ENCODE measurements around the gene FOXJ3. TPM values are rescaled to one million over a fixed set of nuclear protein-coding genes. Genes with fewer than 3 reads are reported as not detected.

The FOXJ3 gene
- total RNA-seq, 1 experiment from 2014 or later: 42.2 TPM

DNA sequence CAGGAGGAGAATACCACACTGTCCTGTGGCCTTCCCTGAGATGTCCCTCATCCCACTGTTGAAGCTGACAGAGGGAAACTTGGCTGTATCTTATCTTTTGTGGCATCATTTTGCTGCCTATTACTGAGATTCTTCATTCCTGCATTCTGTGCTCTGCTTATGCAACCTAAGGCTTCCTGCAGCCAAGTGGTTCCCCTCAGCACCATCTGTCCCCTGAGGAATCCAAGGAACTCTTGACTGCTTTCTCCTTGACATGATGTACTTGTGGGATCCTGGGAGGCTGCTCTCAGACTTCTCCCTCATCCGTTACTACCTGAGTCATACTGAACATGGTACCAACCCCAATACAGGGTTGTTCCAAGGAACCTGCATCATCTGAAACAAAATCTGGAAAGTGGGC lies 24.4 kb upstream of the FOXJ3 start:
- BruUV-seq (replicated peaks): no TSS peak
- TF ChIP-seq, protein P1, sequence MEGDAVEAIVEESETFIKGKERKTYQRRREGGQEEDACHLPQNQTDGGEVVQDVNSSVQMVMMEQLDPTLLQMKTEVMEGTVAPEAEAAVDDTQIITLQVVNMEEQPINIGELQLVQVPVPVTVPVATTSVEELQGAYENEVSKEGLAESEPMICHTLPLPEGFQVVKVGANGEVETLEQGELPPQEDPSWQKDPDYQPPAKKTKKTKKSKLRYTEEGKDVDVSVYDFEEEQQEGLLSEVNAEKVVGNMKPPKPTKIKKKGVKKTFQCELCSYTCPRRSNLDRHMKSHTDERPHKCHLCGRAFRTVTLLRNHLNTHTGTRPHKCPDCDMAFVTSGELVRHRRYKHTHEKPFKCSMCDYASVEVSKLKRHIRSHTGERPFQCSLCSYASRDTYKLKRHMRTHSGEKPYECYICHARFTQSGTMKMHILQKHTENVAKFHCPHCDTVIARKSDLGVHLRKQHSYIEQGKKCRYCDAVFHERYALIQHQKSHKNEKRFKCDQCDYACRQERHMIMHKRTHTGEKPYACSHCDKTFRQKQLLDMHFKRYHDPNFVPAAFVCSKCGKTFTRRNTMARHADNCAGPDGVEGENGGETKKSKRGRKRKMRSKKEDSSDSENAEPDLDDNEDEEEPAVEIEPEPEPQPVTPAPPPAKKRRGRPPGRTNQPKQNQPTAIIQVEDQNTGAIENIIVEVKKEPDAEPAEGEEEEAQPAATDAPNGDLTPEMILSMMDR (IDR thresholded peaks at IDR 0.05; ENCODE audit: unreplicated experiment): no peak
- no peak overlapping the region for H3K4me3 Mint-ChIP-seq (ENCODE audit: unreplicated experiment)
- DNase-seq (ENCODE audit: unreplicated experiment): no peak
- peaks cover 29% of the 10 kb centered on the region for H3K27me3 Mint-ChIP-seq (ENCODE audit: insufficient read depth, unreplicated experiment)
- POLR2A ChIA-PET: no interaction called here
- no peaks in the 10 kb centered on the region for H3K36me3 Mint-ChIP-seq (ENCODE audit: insufficient read depth, unreplicated experiment)
- no peaks in the 10 kb centered on the region for H3K9me3 Mint-ChIP-seq (ENCODE audit: unreplicated experiment)
- H3K4me1 Mint-ChIP-seq (ENCODE audit: insufficient read depth, unreplicated experiment): no peaks in the 10 kb centered on the region
- intact Hi-C loops (cut with micrococcal nuclease): no loop called here
- H3K27ac Mint-ChIP-seq (ENCODE audit: low read depth, unreplicated experiment): no peak overlapping the region
- CTCF ChIA-PET: no interaction called here

DNA sequence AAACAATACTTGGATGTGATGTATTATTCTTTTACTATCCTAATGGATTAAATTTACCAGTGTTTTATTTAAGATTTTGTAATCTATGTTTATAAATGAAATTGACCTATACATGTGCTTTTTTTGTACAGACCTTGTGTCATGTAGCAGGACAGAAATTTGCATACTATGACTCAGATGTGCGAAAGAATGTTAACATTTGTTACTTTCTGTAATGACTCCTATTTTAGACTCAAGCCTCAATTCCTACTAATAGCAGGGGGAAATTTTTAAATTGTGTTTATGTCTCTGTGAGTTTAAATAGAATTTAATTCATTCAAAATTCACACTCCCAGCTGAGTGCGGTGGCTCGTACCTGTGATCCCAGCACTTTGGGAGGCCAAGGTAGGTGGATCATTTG lies 23.8 kb upstream of the FOXJ3 start:
- intact Hi-C loops (cut with micrococcal nuclease): no loop called here

DNA sequence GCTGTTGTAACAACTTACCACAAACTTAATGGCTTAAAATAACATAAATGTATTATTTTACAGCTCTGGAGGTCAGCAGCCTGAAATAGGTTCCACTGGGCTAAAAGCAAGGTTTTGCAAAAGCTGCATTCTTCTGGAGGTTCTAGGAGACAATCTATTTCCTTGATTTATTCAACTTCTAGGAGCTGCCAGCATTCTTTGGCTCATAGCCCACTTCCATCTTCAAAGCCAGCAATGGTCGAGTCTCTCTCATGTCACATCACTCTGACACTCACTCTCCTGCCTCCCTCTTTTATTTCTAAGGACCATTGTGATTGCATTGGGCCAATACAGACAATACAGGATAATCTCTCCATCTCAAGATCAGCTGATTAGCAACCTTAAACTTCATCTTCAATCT lies 15.1 kb upstream of the FOXJ3 start:
- no peaks in the 10 kb centered on the region for H3K36me3 Mint-ChIP-seq (ENCODE audit: insufficient read depth, unreplicated experiment)
- TF ChIP-seq, protein P1 (IDR thresholded peaks at IDR 0.05; ENCODE audit: unreplicated experiment): no peak
- no peaks in the 10 kb centered on the region for H3K4me1 Mint-ChIP-seq (ENCODE audit: insufficient read depth, unreplicated experiment)
- DNase-seq (ENCODE audit: unreplicated experiment): no peak
- POLR2A ChIA-PET: interaction anchor here (0.6 to 0.7 kb wide), 2 partner anchors 69 to 113 kb away, joined by 3 read pairs; partner anchors contain the start of gene CCDC30
- BruUV-seq (replicated peaks): no TSS peak
- no peaks in the 10 kb centered on the region for H3K9me3 Mint-ChIP-seq (ENCODE audit: unreplicated experiment)
- CTCF ChIA-PET: no interaction called here
- intact Hi-C loops (cut with micrococcal nuclease): no loop called here
- peaks cover 43% of the 10 kb centered on the region for H3K27me3 Mint-ChIP-seq (ENCODE audit: insufficient read depth, unreplicated experiment)
- H3K27ac Mint-ChIP-seq (ENCODE audit: low read depth, unreplicated experiment): no peak overlapping the region
- no peak overlapping the region for H3K4me3 Mint-ChIP-seq (ENCODE audit: unreplicated experiment)

More for the DNA sequence above, 23.8 kb upstream of the FOXJ3 start:
- H3K4me1 Mint-ChIP-seq (ENCODE audit: insufficient read depth, unreplicated experiment): no peaks in the 10 kb centered on the region
- no peak overlapping the region for H3K27ac Mint-ChIP-seq (ENCODE audit: low read depth, unreplicated experiment)
- TF ChIP-seq, protein P1 (IDR thresholded peaks at IDR 0.05; ENCODE audit: unreplicated experiment): no peak
- no TSS peak for BruUV-seq (replicated peaks)
- no peaks in the 10 kb centered on the region for H3K36me3 Mint-ChIP-seq (ENCODE audit: insufficient read depth, unreplicated experiment)
- POLR2A ChIA-PET: no interaction called here
- H3K9me3 Mint-ChIP-seq (ENCODE audit: unreplicated experiment): no peaks in the 10 kb centered on the region
- CTCF ChIA-PET: no interaction called here
- H3K27me3 Mint-ChIP-seq (ENCODE audit: insufficient read depth, unreplicated experiment): peaks cover 29% of the 10 kb centered on the region
- H3K4me3 Mint-ChIP-seq (ENCODE audit: unreplicated experiment): no peak overlapping the region
- DNase-seq (ENCODE audit: unreplicated experiment): no peak

DNA sequence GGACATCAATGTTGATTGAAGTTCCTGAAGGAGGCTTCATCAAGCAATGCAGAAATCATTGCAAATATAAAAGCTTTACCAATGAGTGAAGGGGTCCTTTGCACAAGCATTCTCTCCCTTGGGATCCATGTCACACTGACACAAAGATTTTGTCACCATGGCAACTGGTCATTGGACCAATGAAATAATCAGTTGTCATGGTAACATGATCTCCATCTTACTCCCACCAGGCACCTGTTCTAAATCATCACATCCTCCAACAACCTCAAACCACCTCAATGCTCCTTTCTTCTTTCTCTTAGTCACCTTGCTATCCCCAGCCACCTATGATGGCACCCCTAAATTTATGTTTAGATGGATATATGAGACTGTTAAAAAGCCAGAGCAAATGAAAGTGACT lies 13.5 kb upstream of the FOXJ3 start:
- intact Hi-C loops (cut with micrococcal nuclease): loop anchor here (10.0 kb wide), 2 partner anchors 376 to 406 kb away; no protein-coding TSS in a partner anchor
- POLR2A ChIA-PET: interaction anchor here (0.6 kb wide), 1 partner anchor 22 kb away, joined by 4 read pairs; no protein-coding TSS in a partner anchor
- Mint-ChIP-seq H3K4me3 (ENCODE audit: unreplicated experiment) (no peak overlapping the region), H3K4me1 (ENCODE audit: insufficient read depth, unreplicated experiment) (no peaks in the 10 kb centered on the region), H3K27me3 (ENCODE audit: insufficient read depth, unreplicated experiment) (peaks cover 41% of the 10 kb centered on the region), H3K27ac (ENCODE audit: low read depth, unreplicated experiment) (no peak overlapping the region), H3K9me3 (ENCODE audit: unreplicated experiment) (no peaks in the 10 kb centered on the region), H3K36me3 (ENCODE audit: insufficient read depth, unreplicated experiment) (no peaks in the 10 kb centered on the region)
- TF ChIP-seq, protein P1 (IDR thresholded peaks at IDR 0.05; ENCODE audit: unreplicated experiment): no peak
- CTCF ChIA-PET: interaction anchor here (1.1 kb wide), 1 partner anchor 175 kb away, joined by 3 read pairs; no protein-coding TSS in a partner anchor
- DNase-seq (ENCODE audit: unreplicated experiment): no peak
- BruUV-seq (replicated peaks): no TSS peak
